HepG2 (cell line): ENCODE data around the gene HNRNPF. TPM values are rescaled to one million over a fixed set of nuclear protein-coding genes. Genes with fewer than 3 reads are reported as not detected.

Source experiments
- EHMT2 ChIP-seq: fragments of 200-600 bp; sonication (generic); IDR thresholded peaks from 2 replicates; pipeline ENCODE4 v1.7.0; 2017; ENCODE audit warnings: antibody characterized with exemption, low read depth, low read length, borderline replicate concordance
- HMG20B ChIP-seq: conservative IDR thresholded peaks from 2 replicates; pipeline ENCODE4 v1.6.1; 2016; ENCODE audit warnings: missing genetic modification reagents, missing compliant biosample characterization
- HNRNPLL ChIP-seq: fragments of 200-400 bp; formaldehyde crosslinking; IDR thresholded peaks from 2 replicates; pipeline ENCODE4 v1.6.1; 2017; ENCODE audit warnings: mild to moderate bottlenecking, low read depth, low read length; ENCODE audit not compliant: poor library complexity, severe bottlenecking
- HOXA5 ChIP-seq: sonication (generic); formaldehyde crosslinking; IDR thresholded peaks from 2 replicates; pipeline ENCODE4 v1.4.0; 2020; ENCODE audit warnings: missing genetic modification reagents
- KAT2B ChIP-seq: fragments of 150-350 bp; IDR thresholded peaks from 2 replicates; pipeline ENCODE4 v1.6.1; 2014; ENCODE audit warnings: low read depth, low read length, borderline replicate concordance
- KDM6A ChIP-seq: IDR thresholded peaks from 2 replicates; pipeline ENCODE4 v1.6.1; 2016; ENCODE audit warnings: low read depth
- PHF21A ChIP-seq: sonication (generic); formaldehyde crosslinking; IDR thresholded peaks from 2 replicates; pipeline ENCODE4 v1.5.0; 2020; ENCODE audit warnings: mild to moderate bottlenecking, missing genetic modification reagents
- PLSCR1 ChIP-seq: sonication (generic); formaldehyde crosslinking; IDR thresholded peaks from 2 replicates; pipeline ENCODE4 v1.5.0; 2020; ENCODE audit warnings: missing genetic modification reagents, mild to moderate bottlenecking, borderline replicate concordance
- RBM39 ChIP-seq: fragments of 200-400 bp; formaldehyde crosslinking; IDR thresholded peaks from one replicate; pipeline ENCODE4 v1.6.1; 2018; ENCODE audit warnings: antibody characterized with exemption, mild to moderate bottlenecking, low read depth, low read length; ENCODE audit not compliant: poor library complexity, severe bottlenecking
- SAFB2 ChIP-seq: sonication (generic); formaldehyde crosslinking; IDR thresholded peaks from 2 replicates; pipeline ENCODE4 v1.5.1; 2020; ENCODE audit warnings: missing genetic modification reagents, low read depth, mild to moderate bottlenecking, borderline replicate concordance
- SALL2 ChIP-seq: sonication (generic); formaldehyde crosslinking; IDR thresholded peaks from 2 replicates; pipeline ENCODE4 v1.8.1; 2023; ENCODE audit warnings: mild to moderate bottlenecking, missing genetic modification reagents, inconsistent platforms
- YEATS4 ChIP-seq: sonication (generic); formaldehyde crosslinking; IDR thresholded peaks from 2 replicates; pipeline ENCODE4 v1.4.0; 2020; ENCODE audit warnings: missing genetic modification reagents, borderline replicate concordance
- ZBTB14 ChIP-seq: sonication (generic); formaldehyde crosslinking; IDR thresholded peaks from 2 replicates; pipeline ENCODE4 v1.4.0; 2020; ENCODE audit warnings: missing genetic modification reagents
- ZBTB25 ChIP-seq: IDR thresholded peaks from 2 replicates; pipeline ENCODE4 v1.6.1; 2018; ENCODE audit warnings: missing genetic modification reagents
- ZBTB7A ChIP-seq: sonication (generic); formaldehyde crosslinking; IDR thresholded peaks from 2 replicates; pipeline ENCODE4 v1.8.0; 2022; ENCODE audit warnings: mild to moderate bottlenecking, missing genetic modification reagents
- ZNF138 ChIP-seq: sonication (generic); formaldehyde crosslinking; IDR thresholded peaks from 2 replicates; pipeline ENCODE4 v1.5.0; 2020; ENCODE audit warnings: mild to moderate bottlenecking, low read depth, missing genetic modification reagents
- ZNF281 ChIP-seq: sonication (generic); formaldehyde crosslinking; IDR thresholded peaks from 2 replicates; pipeline ENCODE4 v1.4.0; 2020; ENCODE audit warnings: missing genetic modification reagents, borderline replicate concordance
- ZNF414 ChIP-seq: sonication (generic); formaldehyde crosslinking; IDR thresholded peaks from 2 replicates; pipeline ENCODE4 v1.5.0; 2020; ENCODE audit warnings: missing genetic modification reagents
- ZNF468 ChIP-seq: sonication (generic); formaldehyde crosslinking; IDR thresholded peaks from 2 replicates; pipeline ENCODE4 v1.8.0; 2022; ENCODE audit warnings: mild to moderate bottlenecking, moderate library complexity, missing genetic modification reagents
- ZNF557 ChIP-seq: sonication (generic); formaldehyde crosslinking; IDR thresholded peaks from 2 replicates; pipeline ENCODE4 v1.4.0; 2020; ENCODE audit warnings: missing genetic modification reagents
- ZNF580 ChIP-seq: IDR thresholded peaks from 2 replicates; pipeline ENCODE4 v1.6.1; 2016; ENCODE audit warnings: low read depth, borderline replicate concordance
- ZNF792 ChIP-seq: IDR thresholded peaks from 2 replicates; pipeline ENCODE4 v1.6.1; 2016
- polyA plus RNA-seq, 8 experiments: library from polyadenylated mRNA; depleted of rRNA in 3 of 8; stranded (reverse) in 7 of 8; unstranded in 1 of 8; fragments of >200 nt; fragmentation: Illumina TruSeq in 4 of 8; extraction: Trizol in 4 of 8; gene quantifications; 2 replicates each; pipeline versions ENCODE4 v1.2.1 to v1.2.3, GENCODE V29; 2011 to 2016; ENCODE audit warnings: low read depth in 4 of 8, missing spikeins in 1 of 8, mixed read lengths in 1 of 8; ENCODE audit not compliant: insufficient read depth in 1 of 8
- total RNA-seq, 5 experiments: library from RNA; depleted of rRNA; stranded (reverse); fragments of >200 nt; fragmentation: Illumina TruSeq; extraction: Trizol; gene quantifications; 2 replicates each; pipeline ENCODE4 v1.2.3, GENCODE V29; 2016; ENCODE audit warnings: low read depth in 1 of 5

Gene HNRNPF
- total and polyA plus RNA-seq, 2 of the 13 experiments (the other 11 are each of a cell fraction or from before 2014, with no cell fraction given) = 166 to 308 TPM

- TF ChIP-seq HNRNPLL (peak; percentile 88), ZNF580 (CRISPR knock-in tag) (peak; percentile 96), ZNF792 (CRISPR knock-in tag) (peak; percentile 99), ZNF281 (peak; percentile 76), SALL2 (CRISPR knock-in tag) (peak; percentile 97), KDM6A (peak; percentile 69; the same call in 1 of the 2 replicates), PLSCR1 (CRISPR knock-in tag) (no peak), RBM39 (no peak), KAT2B (no peak), EHMT2 (no peak), HMG20B (peak; percentile 87), ZNF557 (peak; percentile 99), ZBTB25 (peak; percentile 98), ZNF468 (CRISPR knock-in tag) (no peak), HOXA5 (CRISPR knock-in tag) (peak; percentile 99), ZBTB14 (CRISPR knock-in tag) (peak; percentile 63), YEATS4 (peak; percentile 96; the same call in 1 of the 2 replicates), PHF21A (CRISPR knock-in tag) (peak; percentile 90), SAFB2 (CRISPR knock-in tag) (peak; percentile 51), ZNF414 (CRISPR knock-in tag) (peak; percentile 97), ZNF138 (CRISPR knock-in tag) (peak; percentile 98), ZBTB7A (CRISPR knock-in tag) (peak; percentile 95)
Measured at GRCh38 chr10:43420369-43421200, 11.6 kb upstream of the HNRNPF start (continued).
